Keratinocyte (primary cell): ENCODE results near the gene ADCY4.

ENCODE experiments used
- CTCF ChIP-seq, 3 experiments: IDR thresholded peaks in 1 of 3; conservative IDR thresholded peaks in 1 of 3; optimal IDR thresholded peaks in 1 of 3; 2 replicates in 2 of 3; 3 replicates in 1 of 3; pipeline versions ENCODE3 to v1.5.1; 2011; ENCODE audit warnings: low read length in 3 of 3, mild to moderate bottlenecking in 3 of 3, moderate library complexity in 2 of 3, control low read depth in 1 of 3, inconsistent platforms in 1 of 3; ENCODE audit not compliant: insufficient read depth in 2 of 3; ENCODE audit errors: extremely low read depth in 1 of 3
- EZH2 ChIP-seq: IDR thresholded peaks from one replicate; pipeline ENCODE4 v1.6.1; 2012; ENCODE audit warnings: inconsistent platforms, mild to moderate bottlenecking, low read length, moderate library complexity

DNA sequence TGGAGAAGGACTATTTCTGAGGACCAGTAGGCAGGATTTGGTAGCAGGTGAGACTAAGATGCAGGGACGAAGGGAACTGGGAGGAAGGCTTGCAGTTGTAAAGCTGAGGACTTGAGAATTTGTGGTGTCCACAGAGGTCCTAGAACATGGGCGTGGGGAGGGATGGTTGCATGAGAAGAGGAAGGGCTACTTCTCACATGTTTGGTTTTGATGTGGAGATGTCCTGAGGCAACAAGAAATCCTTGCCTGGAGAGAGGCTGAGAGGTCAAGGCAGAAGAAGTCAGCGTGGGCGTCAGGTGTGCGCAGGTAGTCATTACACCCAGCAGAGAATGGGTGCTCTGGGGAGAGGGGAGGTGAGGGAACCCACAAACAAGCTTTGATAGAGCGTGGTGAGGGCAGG is 57.8 kb downstream of the ADCY4 start:
- TF ChIP-seq CTCF (optimal IDR thresholded peaks at IDR 0.05 in 1 of 3, IDR thresholded peaks at IDR 0.05 in 1 of 3, conservative IDR thresholded peaks at IDR 0.05 in 1 of 3; ENCODE audit: extremely low read depth in 1 of 3, insufficient read depth in 2 of 3, low read length in 3 of 3) (no peak), EZH2 (no peak)
